Peyer's patch (tissue), 4 donors: ENCODE measurements around the gene FDX2. TPM values are rescaled to one million over a fixed set of nuclear protein-coding genes. Genes with fewer than 3 reads are reported as not detected.

Experiments used
- DNase-seq, 3 donors: peaks; one replicate each; pipeline ENCODE4 v3.0.0-alpha.2; 2017 to 2019
- H3K27ac ChIP-seq, 4 donors: fragments of 200-600 bp; sonication (generic); one replicate each; pipeline ENCODE4 v1.5.1; 2016 to 2019
- H3K27me3 ChIP-seq, 2 donors: fragments of 200-600 bp; sonication (generic); one replicate each; pipeline ENCODE4 v1.5.1; 2019
- H3K36me3 ChIP-seq, 3 donors: fragments of 200-600 bp; sonication (generic); one replicate each; pipeline ENCODE4 v1.5.1; 2016 to 2019
- H3K4me1 ChIP-seq, 4 donors: fragments of 200-600 bp; sonication (generic); one replicate each; pipeline ENCODE4 v1.5.1; 2016 to 2019
- H3K4me3 ChIP-seq, 4 donors: fragments of 200-600 bp; sonication (generic); 1 replicate in 3 of 4; 2 replicates in 1 of 4; pipeline ENCODE4 v1.5.1; 2016 to 2019; ENCODE audit warnings: mild to moderate bottlenecking in 1 of 4
- H3K9me3 ChIP-seq, 4 donors: fragments of 200-600 bp; sonication (generic); one replicate each; pipeline ENCODE4 v1.5.1; 2016 to 2019; ENCODE audit warnings: mild to moderate bottlenecking in 1 of 4
- POLR2A ChIP-seq, 2 donors: fragments of 450-650 bp; IDR thresholded peaks; one replicate each; pipeline ENCODE4 v1.5.1; 2017; ENCODE audit warnings: antibody characterized with exemption in 2 of 2, mild to moderate bottlenecking in 2 of 2, moderate library complexity in 2 of 2
- total RNA-seq, 4 donors: library from RNA; depleted of rRNA; stranded (reverse); fragments of >200 nt; gene quantifications; one replicate each; pipeline ENCODE4 v1.1.0, GENCODE V29; 2016
- TF ChIP-seq, protein P1 (sequence below), 6 experiments: fragments of 450-650 bp in 4 of 6; fragments of 200-600 bp in 2 of 6; sonication (generic) in 1 of 6; IDR thresholded peaks; one replicate each; pipeline ENCODE4 v1.5.1; 2017 to 2019; ENCODE audit warnings: antibody characterized with exemption in 6 of 6, mild to moderate bottlenecking in 3 of 6, moderate library complexity in 1 of 6

Gene FDX2
- total RNA-seq, 4 donors from 2014 or later: 8.3 to 22.2 (median 12.5) TPM

DNA sequence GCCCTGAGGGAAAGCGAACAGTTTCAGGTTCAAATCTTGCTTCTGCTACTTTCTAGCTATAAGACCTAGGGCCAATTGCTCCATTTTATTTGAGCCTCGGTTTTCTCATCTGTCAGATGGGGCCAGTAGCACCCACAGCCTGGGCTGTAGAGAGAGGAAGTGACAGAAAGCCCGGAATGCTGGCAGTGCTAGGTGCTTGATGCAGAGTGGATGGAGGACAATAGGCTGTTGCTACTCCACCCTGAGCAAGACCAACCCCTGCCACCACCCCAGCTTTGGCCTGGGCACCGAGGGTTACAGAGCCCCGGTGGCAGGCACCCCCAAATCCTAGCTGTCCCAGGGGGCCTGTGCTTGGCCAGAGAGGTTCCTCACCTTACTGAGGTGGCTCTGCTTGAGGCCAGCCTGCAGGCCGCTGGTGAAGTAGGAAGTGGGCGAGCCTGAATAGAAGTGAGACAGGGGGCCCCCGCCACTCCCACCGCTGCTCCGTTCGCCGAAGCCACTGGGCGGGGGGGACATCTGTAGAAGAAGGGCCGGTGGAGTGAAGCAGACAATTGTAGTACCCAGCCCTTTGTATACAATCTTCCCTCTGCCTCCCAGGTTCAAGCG lies 2.1 kb upstream of the FDX2 start:
- Histone ChIP-seq H3K4me3 (no peak overlapping the region), H3K9me3 (no peaks in the 10 kb centered on the region), H3K27ac (no peak overlapping the region), H3K4me1 (peaks cover 4 to 37% (median 9%) of the 10 kb centered on the region in 4 donors), H3K36me3 (peaks cover 0 to 61% (median 0%) of the 10 kb centered on the region in 3 donors), H3K27me3 (no peaks in the 10 kb centered on the region)
- no peak for DNase-seq
- TF ChIP-seq POLR2A (IDR thresholded peaks at IDR 0.05): no peak
- TF ChIP-seq, protein P1, sequence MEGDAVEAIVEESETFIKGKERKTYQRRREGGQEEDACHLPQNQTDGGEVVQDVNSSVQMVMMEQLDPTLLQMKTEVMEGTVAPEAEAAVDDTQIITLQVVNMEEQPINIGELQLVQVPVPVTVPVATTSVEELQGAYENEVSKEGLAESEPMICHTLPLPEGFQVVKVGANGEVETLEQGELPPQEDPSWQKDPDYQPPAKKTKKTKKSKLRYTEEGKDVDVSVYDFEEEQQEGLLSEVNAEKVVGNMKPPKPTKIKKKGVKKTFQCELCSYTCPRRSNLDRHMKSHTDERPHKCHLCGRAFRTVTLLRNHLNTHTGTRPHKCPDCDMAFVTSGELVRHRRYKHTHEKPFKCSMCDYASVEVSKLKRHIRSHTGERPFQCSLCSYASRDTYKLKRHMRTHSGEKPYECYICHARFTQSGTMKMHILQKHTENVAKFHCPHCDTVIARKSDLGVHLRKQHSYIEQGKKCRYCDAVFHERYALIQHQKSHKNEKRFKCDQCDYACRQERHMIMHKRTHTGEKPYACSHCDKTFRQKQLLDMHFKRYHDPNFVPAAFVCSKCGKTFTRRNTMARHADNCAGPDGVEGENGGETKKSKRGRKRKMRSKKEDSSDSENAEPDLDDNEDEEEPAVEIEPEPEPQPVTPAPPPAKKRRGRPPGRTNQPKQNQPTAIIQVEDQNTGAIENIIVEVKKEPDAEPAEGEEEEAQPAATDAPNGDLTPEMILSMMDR (IDR thresholded peaks at IDR 0.05): no peak

DNA sequence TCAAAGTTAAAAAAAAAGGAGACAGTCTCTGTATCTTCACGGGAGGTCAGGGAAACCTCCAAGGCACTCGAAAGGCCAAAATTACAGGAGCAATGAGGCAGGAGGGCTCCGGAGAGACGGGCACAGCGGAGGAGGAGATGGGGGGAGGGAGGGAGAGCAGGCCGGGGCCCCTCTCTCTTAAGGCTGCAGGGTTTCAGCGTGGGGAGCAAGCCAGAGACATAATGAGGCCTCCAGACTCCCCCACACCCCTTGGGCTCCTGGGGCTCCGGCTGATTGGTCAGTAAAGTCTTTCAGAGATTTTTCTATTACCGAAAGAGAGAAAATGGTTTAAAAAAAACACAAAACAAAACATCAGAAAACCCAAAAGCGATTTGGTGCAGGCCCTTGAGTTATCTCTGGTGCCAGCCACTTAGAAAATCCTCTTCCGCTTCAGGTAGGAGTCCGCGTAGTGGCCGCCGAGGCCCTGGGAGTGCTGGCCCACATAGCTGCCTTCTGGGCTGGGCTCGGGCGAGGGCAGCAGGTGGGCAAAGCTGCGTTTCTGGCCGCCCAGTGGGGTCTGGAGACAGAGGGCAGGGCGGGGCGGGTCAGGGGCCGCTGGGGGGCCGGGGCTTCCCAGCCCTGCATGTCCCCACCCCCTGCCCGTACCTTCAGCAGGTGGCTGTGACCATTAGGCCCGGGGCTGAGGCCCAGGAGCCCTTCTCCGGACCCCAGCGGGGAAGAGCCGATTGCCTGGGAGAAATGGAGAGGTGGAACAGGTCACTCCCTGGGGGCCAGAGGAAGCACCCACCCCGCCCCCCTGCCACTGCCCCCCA lies 1.4 kb upstream of the FDX2 start:
- Histone ChIP-seq H3K9me3 (no peaks in the 10 kb centered on the region), H3K27ac (no peak overlapping the region), H3K36me3 (peaks cover 0 to 54% (median 0%) of the 10 kb centered on the region in 3 donors), H3K4me3 (no peak overlapping the region), H3K27me3 (no peaks in the 10 kb centered on the region), H3K4me1 (peaks cover 4 to 30% (median 9%) of the 10 kb centered on the region in 4 donors)
- no peak for DNase-seq
- no peak for TF ChIP-seq POLR2A (IDR thresholded peaks at IDR 0.05)
- TF ChIP-seq, protein P1 (IDR thresholded peaks at IDR 0.05): no peak

DNA sequence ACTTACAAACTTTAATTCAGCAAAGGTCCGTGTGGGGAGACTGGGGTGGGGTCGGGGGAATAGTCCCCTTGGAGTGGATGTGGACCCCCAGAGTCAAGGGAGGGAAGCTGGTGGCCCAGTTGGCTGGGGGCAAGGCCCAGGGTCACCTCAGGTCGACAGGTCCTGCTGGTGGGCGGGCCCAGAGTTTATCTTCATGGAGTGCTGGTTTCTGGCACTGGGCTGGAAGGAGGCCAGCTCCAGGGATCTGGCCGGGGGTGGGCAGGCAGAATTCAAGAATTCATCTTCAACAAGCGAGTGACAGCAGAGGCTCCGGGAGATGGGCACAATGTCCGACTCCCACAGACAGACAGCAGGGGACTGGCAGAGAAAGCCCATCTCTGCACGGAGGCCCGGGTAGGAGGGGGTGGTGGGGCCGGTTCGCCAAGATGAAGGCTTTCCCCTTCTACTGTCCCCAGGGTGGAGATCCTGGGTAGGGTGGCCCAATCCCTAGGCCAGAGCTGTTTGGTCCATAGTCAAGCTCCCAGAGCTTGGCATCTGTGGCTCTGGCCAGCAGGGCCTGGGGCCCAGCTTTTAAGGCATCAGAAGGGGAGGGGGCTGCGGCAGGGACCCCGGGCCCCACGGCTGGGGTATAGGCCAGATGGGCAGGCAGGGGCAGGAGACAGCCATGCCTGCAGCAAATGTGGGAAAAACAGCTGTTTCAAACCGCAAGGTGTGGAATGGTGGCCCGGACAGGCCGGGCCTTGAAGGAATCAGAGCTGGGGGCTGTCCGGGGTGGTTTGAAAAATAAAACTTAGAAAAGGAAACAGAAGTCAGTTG lies 622 bp upstream of the FDX2 start:
- DNase-seq: no peak
- peak overlapping the region in 3 of 4 donors; percentile 54 to 93 (median 81) for H3K4me3 ChIP-seq
- H3K27me3 ChIP-seq: no peaks in the 10 kb centered on the region
- peaks cover 0 to 46% (median 0%) of the 10 kb centered on the region in 3 donors for H3K36me3 ChIP-seq
- peaks cover 4 to 26% (median 8%) of the 10 kb centered on the region in 4 donors for H3K4me1 ChIP-seq
- no peaks in the 10 kb centered on the region for H3K9me3 ChIP-seq
- H3K27ac ChIP-seq: peak overlapping the region in 2 of 4 donors; percentile 43 to 80
- TF ChIP-seq, protein P1 (IDR thresholded peaks at IDR 0.05): no peak

DNA sequence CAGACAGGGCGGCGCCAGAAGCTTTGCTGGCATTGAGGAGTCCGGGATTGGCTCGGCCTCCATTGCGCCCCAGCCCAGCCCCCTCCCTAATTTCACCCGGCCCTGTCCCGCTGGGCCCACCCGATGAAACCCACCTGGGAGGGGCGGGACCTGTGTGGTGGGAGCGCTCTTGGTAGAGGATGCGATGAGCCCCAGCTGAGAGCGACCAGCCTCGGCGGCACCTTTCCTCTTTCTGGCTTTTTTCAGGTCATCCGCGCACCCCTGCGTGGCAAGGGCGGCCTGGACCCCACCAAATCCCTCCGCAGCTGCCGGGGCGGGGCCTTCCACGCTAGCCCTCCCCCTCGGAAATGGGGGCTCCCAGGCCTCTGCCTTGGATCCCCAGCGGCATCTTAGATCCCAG lies 6.4 kb downstream of the FDX2 start, which contains the start of gene ZGLP1:
Gene ZGLP1 (minus strand): TSS at position 393 of the 400 bp plus-strand sequence.
- H3K4me1 ChIP-seq: peaks cover 0 to 2% (median 0%) of the 10 kb centered on the region in 4 donors
- no peaks in the 10 kb centered on the region for H3K9me3 ChIP-seq
- no peak for TF ChIP-seq POLR2A (IDR thresholded peaks at IDR 0.05)
- TF ChIP-seq, protein P1 (IDR thresholded peaks at IDR 0.05): no peak
- H3K27me3 ChIP-seq: no peaks in the 10 kb centered on the region
- H3K36me3 ChIP-seq: no peaks in the 10 kb centered on the region
- no peak for DNase-seq
- H3K27ac ChIP-seq: no peak within 1 kb of the TSS
- H3K4me3 ChIP-seq: no peak within 1 kb of the TSS

DNA sequence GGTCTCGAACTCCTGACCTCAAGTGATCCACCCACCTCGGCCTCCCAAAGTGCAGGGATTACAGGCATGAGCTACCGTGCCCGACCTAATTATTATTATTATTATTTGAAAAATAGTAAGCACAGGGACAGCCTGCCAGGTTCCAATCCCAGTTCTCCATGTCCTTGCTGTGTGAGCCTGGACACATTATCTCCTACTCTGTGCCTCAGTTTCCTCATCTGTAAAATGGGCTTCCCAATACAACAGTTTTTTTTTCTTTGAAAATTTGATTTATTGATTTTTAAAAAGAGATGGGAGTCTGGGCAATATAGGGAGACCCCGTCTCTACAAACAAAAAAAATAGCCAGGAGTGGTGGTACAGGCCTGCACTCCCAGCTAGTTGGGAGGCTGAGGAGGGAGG lies 9.5 kb downstream of the FDX2 start:
- DNase-seq: no peak
- no peaks in the 10 kb centered on the region for H3K36me3 ChIP-seq
- no peak overlapping the region for H3K4me3 ChIP-seq
- H3K9me3 ChIP-seq: no peaks in the 10 kb centered on the region
- no peak overlapping the region for H3K27ac ChIP-seq
- no peaks in the 10 kb centered on the region for H3K27me3 ChIP-seq
- TF ChIP-seq, protein P1 (IDR thresholded peaks at IDR 0.05): no peak
- no peak for TF ChIP-seq POLR2A (IDR thresholded peaks at IDR 0.05)
- no peaks in the 10 kb centered on the region for H3K4me1 ChIP-seq
